Nucleus accumbens (tissue), 56 donors: ENCODE measurements around the gene MED25.

Source experiments
- DNase-seq, 56 donors: peaks; one replicate each; lab custom pipeline; 2025; lab: John Stamatoyannopoulos, UW

The MED25 gene

GRCh38 chr19:49839713-49840112 is 21.6 kb downstream of the MED25 start:
- DNase-seq, result no peak

DNA sequence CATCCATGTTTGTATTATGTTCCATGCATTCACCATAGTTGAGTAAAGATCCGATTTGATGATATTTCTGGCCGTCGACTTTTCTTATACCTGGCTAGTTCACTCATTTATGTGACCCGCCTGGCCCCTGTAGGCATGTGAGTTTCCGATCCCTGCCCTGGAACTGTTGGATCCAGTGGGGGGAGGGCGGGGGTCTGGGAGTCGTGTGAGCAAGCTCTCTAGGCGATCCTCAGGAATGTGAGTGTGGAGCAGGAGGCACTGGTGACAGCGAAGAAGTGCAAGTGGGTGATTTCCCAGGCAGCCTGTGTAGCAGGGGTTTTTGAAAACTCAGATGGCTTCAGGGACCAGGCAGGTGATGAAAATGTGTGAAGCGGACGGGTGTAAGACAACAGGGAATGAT is 22.2 kb downstream of the MED25 start:
- DNase-seq, result no peak

- no peak for DNase-seq
Measured at GRCh38 chr19:49840736-49841249, 22.7 kb downstream of the MED25 start.

DNA sequence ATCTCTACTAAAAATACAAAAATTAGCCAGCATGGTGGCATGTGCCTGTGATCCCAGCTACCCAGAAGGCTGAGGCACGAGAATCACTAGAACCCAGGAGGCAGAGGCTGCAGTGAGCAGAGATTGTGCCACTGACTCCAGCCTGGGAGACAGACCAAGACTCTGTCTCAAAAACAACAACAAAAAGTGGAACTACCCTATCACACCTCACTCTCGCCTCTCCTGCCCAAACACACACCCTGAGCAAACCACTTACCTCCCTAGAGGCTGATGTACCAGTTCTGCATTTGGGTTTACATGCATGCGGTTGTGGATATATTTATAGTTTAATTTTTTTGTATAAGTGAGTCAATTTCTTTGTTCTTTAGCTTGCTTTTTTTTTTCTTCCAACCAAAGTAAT is 25.2 kb downstream of the MED25 start:
- DNase-seq, result no peak

- no peak for DNase-seq
Measured at GRCh38 chr19:49844138-49845095, 26.3 kb downstream of the MED25 start.

DNA sequence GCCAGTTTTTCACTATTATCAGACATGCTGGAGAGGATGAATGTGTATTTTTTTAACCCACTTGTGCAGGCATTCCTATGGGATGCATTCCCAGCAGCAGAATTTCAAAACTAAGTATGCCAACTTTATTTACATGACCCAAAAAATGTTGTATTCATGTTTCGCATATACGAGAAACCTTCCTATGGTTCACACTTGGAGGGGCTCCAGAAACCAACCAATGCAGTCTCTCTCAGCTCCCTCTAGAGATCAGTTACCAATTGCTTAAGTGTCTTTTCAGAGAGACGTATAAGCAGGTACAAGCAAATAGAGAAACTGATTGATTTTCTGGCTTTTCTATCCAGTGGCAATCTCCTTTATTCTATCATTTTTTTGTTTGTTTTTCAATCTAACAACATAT is 27.3 kb downstream of the MED25 start:
- no peak for DNase-seq

- DNase-seq, result no peak
Measured at GRCh38 chr19:49846408-49846807, 28.3 kb downstream of the MED25 start.

DNA sequence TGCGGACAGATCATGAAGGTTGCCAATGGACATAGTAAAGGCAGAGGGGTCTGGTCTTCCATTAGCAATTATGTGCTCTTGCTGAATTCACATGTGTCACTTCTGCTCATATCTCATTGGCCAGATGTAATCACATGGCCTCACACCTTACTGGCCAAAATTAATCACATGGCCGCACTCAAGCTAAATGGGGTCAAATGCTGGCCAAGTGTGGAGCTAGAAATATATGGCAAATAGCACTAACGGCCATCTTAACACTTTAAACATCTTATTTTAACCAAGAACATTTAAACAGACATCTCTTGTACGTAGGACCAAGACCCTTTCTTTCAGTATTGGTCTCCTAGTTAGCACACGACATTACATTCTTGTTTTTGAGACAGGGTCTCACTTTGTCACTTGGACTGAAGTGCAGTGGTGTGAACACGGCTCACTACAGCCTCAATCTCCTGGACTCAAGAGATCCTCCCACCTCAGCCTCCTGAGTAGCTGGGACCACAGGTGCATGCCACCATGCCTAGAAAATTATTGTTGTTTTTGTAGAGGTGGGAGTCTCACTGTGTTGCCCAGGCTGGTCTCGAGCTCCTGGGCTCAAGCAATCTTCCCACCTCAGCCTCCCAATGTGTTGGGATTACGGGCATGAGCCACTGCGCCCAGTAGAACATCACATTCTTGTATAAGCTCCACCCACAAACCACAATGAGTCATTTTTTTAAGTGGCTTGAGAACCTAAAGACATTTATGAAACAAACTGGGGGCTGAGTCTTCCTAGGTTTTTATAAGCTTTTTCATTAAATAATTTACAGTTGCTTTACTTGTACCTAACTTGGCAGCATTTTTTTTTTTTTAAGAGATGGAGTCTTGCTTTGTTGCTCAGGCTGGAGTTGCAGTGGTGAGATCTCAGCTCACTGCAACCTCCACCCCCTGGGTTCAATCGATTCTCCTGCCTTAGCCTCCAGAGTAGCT is 29.9 kb downstream of the MED25 start:
- DNase-seq, result no peak

DNA sequence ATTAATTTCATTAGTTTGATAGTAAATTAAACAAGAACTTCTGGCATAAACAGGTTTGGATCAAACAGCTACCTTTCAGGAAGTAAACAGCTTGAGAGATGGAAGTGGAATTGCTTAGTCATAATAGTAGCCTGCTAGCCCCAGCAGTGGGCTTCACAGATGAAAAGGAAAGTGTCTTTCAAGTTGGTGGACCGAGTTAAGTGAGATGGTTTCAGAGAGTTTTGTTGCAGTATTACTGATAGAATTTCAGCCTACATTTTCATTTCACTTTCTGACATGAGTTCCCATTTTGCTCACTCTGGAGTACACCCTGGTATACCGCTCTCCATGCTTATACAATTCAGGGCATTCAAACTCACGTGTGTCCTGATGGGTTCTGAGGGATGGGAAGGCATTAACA is 30.8 kb downstream of the MED25 start:
- DNase-seq, result no peak

DNA sequence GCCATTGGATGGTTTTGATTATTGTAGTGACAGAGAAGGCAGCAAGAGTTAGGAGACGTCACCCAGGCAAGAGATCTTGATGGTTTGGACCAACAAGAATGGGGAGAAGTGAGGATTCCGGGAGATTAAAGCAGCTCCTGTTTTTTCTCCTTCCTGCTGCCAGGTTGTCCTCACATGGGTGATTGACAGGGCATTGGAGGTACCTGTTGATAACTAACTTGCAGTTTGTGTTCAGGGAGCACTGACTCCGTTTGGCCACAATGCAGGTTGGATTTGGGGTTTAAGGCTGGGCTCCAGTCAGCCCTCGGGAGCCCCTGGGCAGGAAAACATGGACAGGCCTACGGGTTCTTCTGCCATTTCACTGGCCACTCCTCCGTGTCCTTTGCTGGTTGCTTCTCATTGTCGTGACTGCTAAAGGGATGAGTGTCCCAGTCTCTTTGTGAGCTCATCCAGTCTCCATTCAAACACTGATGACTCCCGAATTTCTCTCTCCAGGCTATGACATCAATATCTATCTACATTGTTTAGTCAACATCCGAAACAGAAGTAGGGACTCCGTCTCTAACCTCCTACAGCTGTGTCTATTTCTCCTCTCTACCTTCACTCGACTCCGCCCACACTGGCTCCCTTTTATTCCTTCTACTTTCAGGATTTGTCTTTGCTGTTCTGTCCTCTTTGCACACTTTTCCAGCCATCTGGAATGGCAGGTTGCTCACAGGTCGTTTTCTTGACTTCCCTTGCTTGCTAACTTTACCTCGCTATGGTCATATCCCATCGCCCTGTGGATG is 31.5 kb downstream of the MED25 start:
- DNase-seq, result no peak

DNA sequence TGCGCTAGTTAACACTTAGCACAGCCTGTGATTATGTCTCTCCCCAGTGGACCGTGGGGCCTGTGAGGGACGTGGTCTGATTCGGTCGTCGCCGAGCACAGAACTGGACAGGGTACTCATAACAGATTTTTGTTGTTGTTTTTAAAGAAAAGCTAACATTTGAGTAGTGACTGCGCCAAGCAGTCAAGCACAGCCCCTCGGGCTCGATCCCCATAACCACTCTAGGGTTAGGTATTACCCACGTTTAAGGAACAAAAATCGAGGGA is 32.1 kb downstream of the MED25 start:
- DNase-seq, result peak in 2 of 56 donors; percentile 43 to 55

- peak; percentile 65 to 95 (median 90) for DNase-seq
Measured at GRCh38 chr19:49850487-49851342, 32.6 kb downstream of the MED25 start, which contains the start of gene PTOV1. TSS of gene PTOV1 (plus strand) at chr19:49851159.

DNA sequence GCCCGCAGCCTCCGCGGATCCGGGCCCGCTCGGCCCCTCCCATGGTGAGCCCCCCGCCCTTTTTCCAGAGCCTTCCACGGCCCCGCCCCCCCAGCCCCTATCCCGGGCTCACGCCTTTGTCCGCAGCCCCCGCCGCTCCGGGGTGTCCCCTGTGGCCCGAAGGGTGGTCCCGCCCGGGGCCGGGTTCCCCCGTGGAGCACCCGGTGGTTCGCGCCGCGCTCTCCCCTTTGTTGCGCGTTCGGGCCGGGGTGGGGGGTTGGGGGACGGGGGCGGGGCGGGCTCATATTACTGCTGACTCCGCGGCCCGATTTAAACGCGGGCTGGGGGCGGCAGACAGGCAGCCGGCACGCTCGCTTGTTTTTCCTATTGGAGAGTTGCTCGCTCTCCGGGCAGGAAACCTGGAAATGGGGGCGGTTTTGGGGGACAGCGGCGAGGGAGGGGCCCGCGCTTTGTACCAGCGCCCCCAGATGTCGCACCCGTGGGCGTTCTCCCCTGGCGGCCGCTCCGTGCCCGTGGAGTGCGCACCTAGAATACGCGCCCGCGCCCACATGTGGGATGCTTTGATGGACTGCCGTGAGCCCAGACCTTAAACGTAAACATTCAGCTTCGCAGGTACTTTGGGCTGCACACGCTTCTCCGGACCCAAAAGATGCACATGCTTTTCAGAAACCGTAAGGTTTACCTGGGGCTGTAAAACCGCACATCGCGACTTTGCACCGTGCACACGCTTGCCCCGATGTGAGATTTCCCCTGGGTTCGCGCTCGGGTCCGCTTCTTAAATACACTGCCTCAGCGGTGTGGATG is 33.6 kb downstream of the MED25 start:
- peak in 25 of 56 donors; percentile 21 to 76 (median 35) for DNase-seq

- DNase-seq, result no peak
Measured at GRCh38 chr19:49852631-49853126, 34.6 kb downstream of the MED25 start.

GRCh38 chr19:49853852-49854377 is 35.8 kb downstream of the MED25 start:
- no peak for DNase-seq

DNA sequence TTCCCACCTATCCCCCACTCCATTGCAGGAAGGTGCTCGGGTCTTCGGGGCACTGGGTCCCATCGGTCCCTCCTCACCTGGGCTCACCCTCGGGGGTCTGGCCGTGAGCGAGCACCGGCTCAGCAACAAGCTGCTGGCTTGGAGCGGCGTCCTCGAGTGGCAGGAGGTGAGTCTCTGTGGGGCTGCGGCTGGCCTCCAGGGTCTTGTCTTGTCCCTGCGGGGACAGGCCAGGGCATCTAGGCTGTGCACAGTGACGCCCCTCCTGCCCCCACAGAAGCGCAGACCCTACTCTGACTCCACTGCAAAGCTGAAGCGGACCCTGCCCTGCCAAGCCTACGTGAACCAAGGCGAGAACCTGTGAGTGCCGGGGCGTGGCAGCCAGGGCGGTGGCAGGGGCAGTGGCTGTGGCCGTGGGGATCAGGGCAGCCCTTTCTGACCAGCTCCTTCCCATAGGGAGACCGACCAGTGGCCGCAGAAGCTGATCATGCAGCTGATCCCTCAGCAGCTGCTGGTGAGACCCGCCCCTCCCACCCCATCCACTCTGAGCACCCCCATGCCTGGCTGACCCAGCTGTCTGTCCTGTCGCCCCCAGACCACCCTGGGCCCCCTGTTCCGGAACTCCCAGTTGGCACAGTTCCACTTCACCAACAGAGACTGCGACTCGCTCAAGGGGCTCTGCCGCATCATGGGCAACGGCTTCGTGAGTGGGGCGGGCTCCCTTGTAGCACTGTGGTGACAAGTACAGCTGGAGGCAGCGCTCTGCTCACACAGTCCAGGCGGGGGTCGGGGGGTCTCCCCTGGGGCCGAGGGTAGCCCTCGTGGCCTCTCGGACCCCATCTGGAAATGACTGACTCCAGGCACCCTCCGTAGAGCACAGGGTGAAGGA is 36.5 kb downstream of the MED25 start:
- DNase-seq, result no peak

DNA sequence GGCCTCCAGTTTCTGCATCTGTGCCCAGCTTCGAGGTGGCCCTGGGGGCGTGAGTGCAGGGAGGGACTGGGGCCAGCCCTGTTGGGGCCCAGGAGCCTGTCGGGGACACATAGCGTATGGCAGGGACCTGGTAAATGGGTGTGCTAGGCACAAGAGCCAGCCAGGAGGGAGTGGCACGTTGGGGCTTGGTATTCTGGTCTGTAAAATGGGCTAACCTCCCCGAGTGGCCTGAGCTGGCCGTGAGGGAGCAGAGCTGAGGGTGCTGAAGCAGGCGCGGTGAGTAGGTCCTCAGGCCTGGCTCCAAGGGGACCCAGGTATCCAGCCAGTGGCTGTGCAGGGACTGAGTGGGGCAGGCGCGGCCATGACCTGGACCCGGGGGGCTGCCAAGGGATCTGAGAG is 37.2 kb downstream of the MED25 start:
- DNase-seq, result no peak
